ENCODE results near the gene STYK1.
A peak's percentile ranks its signal among the peaks of the same experiment; 100 is the strongest.

Gene STYK1

DNA sequence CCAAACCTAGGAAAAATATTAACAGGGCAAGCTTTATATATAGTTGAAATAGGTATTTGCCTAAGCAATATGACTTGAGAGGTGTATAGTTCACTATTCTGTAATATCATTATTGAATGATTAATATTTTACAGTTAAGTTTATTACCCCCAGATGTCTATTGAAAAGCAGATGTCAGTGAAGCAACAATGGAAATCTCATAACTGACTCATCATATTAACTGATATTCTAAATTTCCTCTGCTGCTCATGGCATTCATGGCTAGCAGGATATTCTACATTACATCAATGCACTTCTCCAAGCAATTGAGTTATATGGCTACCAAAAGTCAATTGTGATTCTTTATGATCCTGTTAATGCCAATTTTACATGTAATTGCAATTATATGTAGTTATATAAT lies 50.7 kb downstream of the STYK1 start:
- Histone ChIP-seq H3K27me3 (ENCODE audit: control insufficient read depth, insufficient read depth, low read length) (no peaks in the 10 kb centered on the region), H3K9me3 (ENCODE audit: control insufficient read depth, insufficient read depth, low read length) (no peaks in the 10 kb centered on the region), H3K4me1 (ENCODE audit: control insufficient read depth, insufficient read depth, low read length) (no peaks in the 10 kb centered on the region), H3K4me3 (ENCODE audit: low read length) (no peak overlapping the region), H3K36me3 (ENCODE audit: control insufficient read depth, insufficient read depth, low read length) (no peaks in the 10 kb centered on the region), H3K27ac (ENCODE audit: low read length) (no peak overlapping the region)
- no peak for DNase-seq (ENCODE audit: low read depth, low spot score)

GRCh38 chr12:10621278-10621677 lies 52.6 kb downstream of the STYK1 start:
- H3K27me3 ChIP-seq (ENCODE audit: control insufficient read depth, insufficient read depth, low read length) = no peaks in the 10 kb centered on the region
- WGBS (ENCODE audit: insufficient coverage, insufficient read length) = 100% methylated on average over 1 of the region's 1 CpG
- no peaks in the 10 kb centered on the region for H3K36me3 ChIP-seq (ENCODE audit: control insufficient read depth, insufficient read depth, low read length)
- H3K27ac ChIP-seq (ENCODE audit: low read length) = no peak overlapping the region
- DNase-seq (ENCODE audit: low read depth, low spot score) = no peak
- no peaks in the 10 kb centered on the region for H3K9me3 ChIP-seq (ENCODE audit: control insufficient read depth, insufficient read depth, low read length)
- no peak overlapping the region for H3K4me3 ChIP-seq (ENCODE audit: low read length)
- H3K4me1 ChIP-seq (ENCODE audit: control insufficient read depth, insufficient read depth, low read length) = no peaks in the 10 kb centered on the region

- WGBS (ENCODE audit: insufficient coverage, insufficient read length) = no CpG with 5 or more reads among the region's 10 CpGs
- no peaks in the 10 kb centered on the region for H3K27me3 ChIP-seq (ENCODE audit: control insufficient read depth, insufficient read depth, low read length)
- no peak overlapping the region for H3K27ac ChIP-seq (ENCODE audit: low read length)
- no peaks in the 10 kb centered on the region for H3K36me3 ChIP-seq (ENCODE audit: control insufficient read depth, insufficient read depth, low read length)
- H3K9me3 ChIP-seq (ENCODE audit: control insufficient read depth, insufficient read depth, low read length) = no peaks in the 10 kb centered on the region
- no peak for DNase-seq (ENCODE audit: low read depth, low spot score)
- no peak overlapping the region for H3K4me3 ChIP-seq (ENCODE audit: low read length)
- H3K4me1 ChIP-seq (ENCODE audit: control insufficient read depth, insufficient read depth, low read length) = no peaks in the 10 kb centered on the region
Measured at GRCh38 chr12:10620078-10620779, 53.6 kb downstream of the STYK1 start.

- H3K4me1 ChIP-seq (ENCODE audit: control insufficient read depth, insufficient read depth, low read length) = no peaks in the 10 kb centered on the region
- H3K9me3 ChIP-seq (ENCODE audit: control insufficient read depth, insufficient read depth, low read length) = no peaks in the 10 kb centered on the region
- no peak overlapping the region; the same call in 1 of the 2 replicates for H3K4me3 ChIP-seq (ENCODE audit: low read length)
- no peak for DNase-seq (ENCODE audit: low read depth, low spot score)
- no CpG with 5 or more reads among the region's 5 CpGs for WGBS (ENCODE audit: insufficient coverage, insufficient read length)
- H3K27ac ChIP-seq (ENCODE audit: low read length) = no peak overlapping the region
- H3K36me3 ChIP-seq (ENCODE audit: control insufficient read depth, insufficient read depth, low read length) = no peaks in the 10 kb centered on the region
- no peaks in the 10 kb centered on the region for H3K27me3 ChIP-seq (ENCODE audit: control insufficient read depth, insufficient read depth, low read length)
Measured at GRCh38 chr12:10618338-10618987, 55.4 kb downstream of the STYK1 start.

DNA sequence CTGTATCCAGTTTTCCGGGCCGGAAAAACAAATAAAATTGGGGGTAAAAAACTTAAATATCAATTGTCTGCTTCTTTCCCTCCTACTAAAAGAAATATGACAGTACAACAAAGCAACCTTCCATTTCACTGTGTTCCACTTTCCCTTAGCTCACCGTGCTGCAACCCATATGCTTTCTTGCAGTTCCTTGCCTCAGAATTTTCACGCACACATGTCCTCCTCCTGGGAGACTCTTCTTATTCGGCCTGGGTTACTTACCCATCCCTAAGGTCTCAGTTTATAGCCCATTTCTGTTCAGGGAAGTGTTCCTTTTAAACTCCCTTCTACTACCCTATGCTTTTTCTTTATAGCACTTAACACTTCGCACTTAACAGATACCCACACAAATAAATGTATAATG lies 56.0 kb downstream of the STYK1 start:
- Histone ChIP-seq H3K27me3 (ENCODE audit: control insufficient read depth, insufficient read depth, low read length) (no peaks in the 10 kb centered on the region), H3K36me3 (ENCODE audit: control insufficient read depth, insufficient read depth, low read length) (no peaks in the 10 kb centered on the region), H3K4me1 (ENCODE audit: control insufficient read depth, insufficient read depth, low read length) (no peaks in the 10 kb centered on the region), H3K27ac (ENCODE audit: low read length) (no peak overlapping the region), H3K9me3 (ENCODE audit: control insufficient read depth, insufficient read depth, low read length) (no peaks in the 10 kb centered on the region), H3K4me3 (ENCODE audit: low read length) (no peak overlapping the region)
- DNase-seq (ENCODE audit: low read depth, low spot score) = no peak
- WGBS (ENCODE audit: insufficient coverage, insufficient read length) = no CpG with 5 or more reads among the region's 6 CpGs

DNA sequence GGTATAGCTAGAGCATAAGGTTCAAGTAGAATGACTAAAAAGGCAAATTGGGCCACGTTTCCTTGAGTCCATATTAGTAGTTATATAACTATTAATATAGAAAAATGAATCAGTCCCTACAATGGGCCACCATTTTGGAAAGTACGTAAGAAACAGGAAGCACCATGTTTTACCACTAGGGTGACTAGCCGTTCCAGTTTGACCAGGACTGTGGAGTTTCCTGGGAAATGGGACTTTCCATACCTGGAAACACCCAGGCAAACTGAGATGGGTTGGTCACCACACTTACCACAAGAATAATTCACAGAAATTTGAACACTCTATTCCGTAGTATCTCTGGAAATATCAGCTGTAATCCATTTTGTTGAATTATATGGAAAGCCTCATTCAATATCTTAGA lies 58.3 kb downstream of the STYK1 start:
- DNase-seq (ENCODE audit: low read depth, low spot score) = no peak
- H3K27me3 ChIP-seq (ENCODE audit: control insufficient read depth, insufficient read depth, low read length) = no peaks in the 10 kb centered on the region
- H3K9me3 ChIP-seq (ENCODE audit: control insufficient read depth, insufficient read depth, low read length) = no peaks in the 10 kb centered on the region
- no CpG with 5 or more reads among the region's 4 CpGs for WGBS (ENCODE audit: insufficient coverage, insufficient read length)
- H3K36me3 ChIP-seq (ENCODE audit: control insufficient read depth, insufficient read depth, low read length) = no peaks in the 10 kb centered on the region
- H3K4me3 ChIP-seq (ENCODE audit: low read length) = no peak overlapping the region
- no peak overlapping the region for H3K27ac ChIP-seq (ENCODE audit: low read length)
- no peaks in the 10 kb centered on the region for H3K4me1 ChIP-seq (ENCODE audit: control insufficient read depth, insufficient read depth, low read length)

GRCh38 chr12:10614056-10614370 lies 59.8 kb downstream of the STYK1 start:
- H3K9me3 ChIP-seq (ENCODE audit: control insufficient read depth, insufficient read depth, low read length) = no peaks in the 10 kb centered on the region
- H3K4me3 ChIP-seq (ENCODE audit: low read length) = peak overlapping the region; percentile 56; the same call in 1 of the 2 replicates
- DNase-seq (ENCODE audit: low read depth, low spot score) = no peak
- no peaks in the 10 kb centered on the region for H3K4me1 ChIP-seq (ENCODE audit: control insufficient read depth, insufficient read depth, low read length)
- H3K27me3 ChIP-seq (ENCODE audit: control insufficient read depth, insufficient read depth, low read length) = no peaks in the 10 kb centered on the region
- no CpG with 5 or more reads among the region's 4 CpGs for WGBS (ENCODE audit: insufficient coverage, insufficient read length)
- no peak overlapping the region for H3K27ac ChIP-seq (ENCODE audit: low read length)
- 0 out of 2 replicates have a peak, but pooled peaks cover 2% of the 10 kb centered on the region for H3K36me3 ChIP-seq (ENCODE audit: control insufficient read depth, insufficient read depth, low read length)

DNA sequence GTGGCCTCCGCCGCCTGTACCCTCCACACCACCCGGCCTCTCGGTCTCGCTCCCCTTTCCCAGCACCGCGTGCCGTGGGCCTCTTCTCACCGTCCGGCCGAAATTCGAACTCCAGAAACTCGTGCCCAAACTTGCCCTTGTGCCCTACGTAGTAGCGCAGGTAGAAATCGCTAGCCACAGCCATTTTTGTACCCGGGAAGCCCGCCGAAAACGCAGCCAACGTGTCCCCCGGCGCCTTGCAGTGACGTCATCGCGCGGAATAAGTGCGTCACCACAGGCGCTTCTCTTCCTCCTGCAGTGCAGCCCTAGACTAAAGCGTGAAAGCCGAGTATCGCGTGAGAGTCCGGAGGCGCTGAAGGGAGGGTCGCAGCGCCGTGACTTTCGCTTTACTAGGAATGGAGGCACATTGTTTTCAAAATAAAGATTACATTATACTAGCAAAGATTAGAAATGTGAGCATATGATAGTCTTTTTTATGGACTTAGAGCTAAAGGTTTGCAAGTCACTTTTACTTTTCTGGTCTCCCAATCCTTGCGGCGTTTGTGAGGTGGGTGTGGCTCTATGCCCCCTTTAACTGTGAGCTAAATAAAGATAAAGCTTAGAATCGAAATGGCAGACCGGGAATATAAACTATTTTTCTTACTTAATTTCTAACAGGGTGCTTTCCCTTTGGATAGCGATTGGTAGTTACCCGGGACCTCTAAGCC lies 60.4 kb downstream of the STYK1 start, which contains the start of gene MAGOHB:
TSS of gene MAGOHB (minus strand) at position 261 of the 707 bp plus-strand sequence. CDS start at position 184, 77 bp downstream.
- no CpG with 5 or more reads among the region's 45 CpGs for WGBS (ENCODE audit: insufficient coverage, insufficient read length)
- Histone ChIP-seq H3K27ac (ENCODE audit: low read length) (no peak within 1 kb of the TSS), H3K27me3 (ENCODE audit: control insufficient read depth, insufficient read depth, low read length) (no peaks in the 10 kb centered on the region), H3K9me3 (ENCODE audit: control insufficient read depth, insufficient read depth, low read length) (no peaks in the 10 kb centered on the region), H3K4me3 (ENCODE audit: low read length) (peak within 1 kb of the TSS; percentile 56; the same call in 1 of the 2 replicates), H3K36me3 (ENCODE audit: control insufficient read depth, insufficient read depth, low read length) (peaks cover 2% of the 10 kb centered on the region; the same call in 1 of the 2 replicates), H3K4me1 (ENCODE audit: control insufficient read depth, insufficient read depth, low read length) (no peaks in the 10 kb centered on the region)
- peak; percentile 84 for DNase-seq (ENCODE audit: low read depth, low spot score)

GRCh38 chr12:10612984-10613348 lies 60.9 kb downstream of the STYK1 start:
- Histone ChIP-seq H3K9me3 (ENCODE audit: control insufficient read depth, insufficient read depth, low read length) (no peaks in the 10 kb centered on the region), H3K27me3 (ENCODE audit: control insufficient read depth, insufficient read depth, low read length) (no peaks in the 10 kb centered on the region), H3K4me1 (ENCODE audit: control insufficient read depth, insufficient read depth, low read length) (no peaks in the 10 kb centered on the region), H3K4me3 (ENCODE audit: low read length) (peak overlapping the region; percentile 56; the same call in 1 of the 2 replicates), H3K36me3 (ENCODE audit: control insufficient read depth, insufficient read depth, low read length) (peaks cover 2% of the 10 kb centered on the region; the same call in 1 of the 2 replicates), H3K27ac (ENCODE audit: low read length) (no peak overlapping the region)
- WGBS (ENCODE audit: insufficient coverage, insufficient read length) = no CpG with 5 or more reads among the region's 6 CpGs
- DNase-seq (ENCODE audit: low read depth, low spot score) = no peak

- DNase-seq (ENCODE audit: low read depth, low spot score) = no peak
- no CpG with 5 or more reads among the region's 6 CpGs for WGBS (ENCODE audit: insufficient coverage, insufficient read length)
- H3K36me3 ChIP-seq (ENCODE audit: control insufficient read depth, insufficient read depth, low read length) = peaks cover 4% of the 10 kb centered on the region; the same call in 1 of the 2 replicates
- H3K27me3 ChIP-seq (ENCODE audit: control insufficient read depth, insufficient read depth, low read length) = no peaks in the 10 kb centered on the region
- H3K9me3 ChIP-seq (ENCODE audit: control insufficient read depth, insufficient read depth, low read length) = no peaks in the 10 kb centered on the region
- no peak overlapping the region; the same call in 1 of the 2 replicates for H3K4me3 ChIP-seq (ENCODE audit: low read length)
- H3K4me1 ChIP-seq (ENCODE audit: control insufficient read depth, insufficient read depth, low read length) = no peaks in the 10 kb centered on the region
- no peak overlapping the region for H3K27ac ChIP-seq (ENCODE audit: low read length)
Measured at GRCh38 chr12:10612110-10612509, 61.7 kb downstream of the STYK1 start.

Measured in iPS DF 6.9 (cell line).